Mammary epithelial cell (primary cell): ENCODE results near the gene LIFR.

Source experiments
- CTCF ChIP-seq, 2 donors: IDR thresholded peaks in 1 of 2; conservative IDR thresholded peaks in 1 of 2; 2 replicates each; pipeline ENCODE4 v1.5.1; 2011 to 2012; ENCODE audit warnings: inconsistent platforms in 2 of 2, low read length in 2 of 2, mild to moderate bottlenecking in 2 of 2, control low read depth in 1 of 2, low read depth in 1 of 2; ENCODE audit not compliant: insufficient read depth in 1 of 2; ENCODE audit errors: extremely low read depth in 1 of 2
- EZH2 ChIP-seq: IDR thresholded peaks from 2 replicates; pipeline ENCODE4 v1.6.1; 2012; ENCODE audit warnings: low read length, inconsistent platforms, borderline replicate concordance

GRCh38 chr5:38527475-38527874 lies 29.0 kb downstream of the LIFR start:
- TF ChIP-seq CTCF (conservative IDR thresholded peaks at IDR 0.05 in 1 of 2, IDR thresholded peaks at IDR 0.05 in 1 of 2; ENCODE audit: extremely low read depth in 1 of 2, insufficient read depth in 1 of 2, low read depth in 1 of 2, low read length in 2 of 2) (no peak), EZH2 (no peak)
